K562 (cell line): ENCODE measurements around the gene EPHB1.

Experiments
- BDP1 ChIP-seq: IDR thresholded peaks from 3 replicates; pipeline ENCODE4 v1.6.1; 2011; ENCODE audit not compliant: insufficient read length, insufficient read depth
- CTCF ChIP-seq, 3 experiments: IDR thresholded peaks in 2 of 3; conservative IDR thresholded peaks in 1 of 3; 2 replicates each; pipeline ENCODE4 v1.5.1; 2011 to 2012; ENCODE audit warnings: low read length in 3 of 3, mild to moderate bottlenecking in 3 of 3, control low read depth in 2 of 3, improper control_type of control experiment in 1 of 3, inconsistent platforms in 1 of 3, low read depth in 1 of 3, mixed read lengths in 1 of 3, moderate library complexity in 1 of 3; ENCODE audit not compliant: insufficient read depth in 2 of 3
- FOXJ3 ChIP-seq: sonication (generic); formaldehyde crosslinking; IDR thresholded peaks from 2 replicates; pipeline ENCODE4 v1.4.0; 2020; ENCODE audit warnings: mild to moderate bottlenecking, missing genetic modification reagents
- MAFG ChIP-seq: fragments of 450-650 bp; conservative IDR thresholded peaks from 2 replicates; pipeline ENCODE4 v1.6.1; 2016; ENCODE audit warnings: missing genetic modification characterization, missing compliant biosample characterization
- POLR2AphosphoS5 ChIP-seq: IDR thresholded peaks from 2 replicates; pipeline ENCODE4 v1.6.1; 2011; ENCODE audit warnings: mild to moderate bottlenecking, low read depth, low read length, moderate library complexity; ENCODE audit not compliant: control insufficient read depth, insufficient read depth
- RFX5 ChIP-seq: IDR thresholded peaks from 2 replicates; pipeline ENCODE4 v1.6.1; 2011; ENCODE audit warnings: low read depth, mild to moderate bottlenecking, improper control_type of control experiment, low read length
- SIRT6 ChIP-seq: IDR thresholded peaks from one replicate; pipeline ENCODE4 v1.6.1; 2012; ENCODE audit warnings: low read depth, mild to moderate bottlenecking, control low read depth, inconsistent platforms, low read length, moderate library complexity
- ZZZ3 ChIP-seq: fragments of 450-650 bp; IDR thresholded peaks from 2 replicates; pipeline ENCODE4 v1.6.1; 2016; ENCODE audit warnings: antibody characterized with exemption, mild to moderate bottlenecking, moderate library complexity
- TF ChIP-seq, protein P1 (sequence below): sonication (generic); formaldehyde crosslinking; IDR thresholded peaks from 2 replicates; pipeline ENCODE4 v1.8.1; 2023; ENCODE audit warnings: mild to moderate bottlenecking, missing genetic modification reagents

DNA sequence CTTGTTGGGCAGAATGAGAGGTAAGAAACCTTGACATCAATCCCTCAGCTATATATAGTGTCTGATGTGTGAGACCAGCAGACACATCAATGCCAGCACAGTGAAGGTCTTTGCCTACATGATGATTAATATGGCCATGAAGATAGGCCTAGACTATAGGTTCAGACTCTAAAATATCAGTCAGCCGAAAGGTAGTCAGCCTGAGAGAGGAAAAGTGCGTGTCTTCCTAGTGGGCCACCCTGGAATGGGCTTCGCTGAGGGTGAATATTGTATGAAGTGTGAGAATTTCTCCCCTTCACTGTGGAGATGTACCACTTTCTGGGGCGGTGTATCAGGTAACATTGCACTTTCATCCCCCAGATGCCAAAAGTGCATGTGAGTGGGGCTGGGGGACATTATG is 33.0 kb upstream of the EPHB1 start:
- TF ChIP-seq CTCF (IDR thresholded peaks at IDR 0.05 in 2 of 3, conservative IDR thresholded peaks at IDR 0.05 in 1 of 3; ENCODE audit: insufficient read depth in 2 of 3, low read depth in 1 of 3, low read length in 3 of 3) (no peak), POLR2AphosphoS5 (no peak), RFX5 (no peak), SIRT6 (no peak), FOXJ3 (CRISPR knock-in tag) (no peak), MAFG (tag) (no peak), BDP1 (no peak), ZZZ3 (no peak)
- TF ChIP-seq, protein P1, sequence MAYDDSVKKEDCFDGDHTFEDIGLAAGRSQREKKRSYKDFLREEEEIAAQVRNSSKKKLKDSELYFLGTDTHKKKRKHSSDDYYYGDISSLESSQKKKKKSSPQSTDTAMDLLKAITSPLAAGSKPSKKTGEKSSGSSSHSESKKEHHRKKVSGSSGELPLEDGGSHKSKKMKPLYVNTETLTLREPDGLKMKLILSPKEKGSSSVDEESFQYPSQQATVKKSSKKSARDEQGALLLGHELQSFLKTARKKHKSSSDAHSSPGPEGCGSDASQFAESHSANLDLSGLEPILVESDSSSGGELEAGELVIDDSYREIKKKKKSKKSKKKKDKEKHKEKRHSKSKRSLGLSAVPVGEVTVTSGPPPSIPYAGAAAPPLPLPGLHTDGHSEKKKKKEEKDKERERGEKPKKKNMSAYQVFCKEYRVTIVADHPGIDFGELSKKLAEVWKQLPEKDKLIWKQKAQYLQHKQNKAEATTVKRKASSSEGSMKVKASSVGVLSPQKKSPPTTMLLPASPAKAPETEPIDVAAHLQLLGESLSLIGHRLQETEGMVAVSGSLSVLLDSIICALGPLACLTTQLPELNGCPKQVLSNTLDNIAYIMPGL, result no peak
